22Rv1 (cell line): ENCODE measurements around the gene LMNB1.
"Not testable (repeated sequence)": the region's sequence is repeated elsewhere in the genome, so short reads cannot be mapped to it uniquely, and the experiment has no call there.

ENCODE experiments used
- ZFX ChIP-seq: fragments of 450-650 bp; IDR thresholded peaks from 2 replicates; pipeline ENCODE4 v1.6.1; 2017; ENCODE audit warnings: antibody characterized with exemption, borderline replicate concordance
- TF ChIP-seq, protein P1 (sequence below): fragments of 450-650 bp; IDR thresholded peaks from 2 replicates; pipeline ENCODE4 v1.5.1; 2017; ENCODE audit warnings: mild to moderate bottlenecking

DNA sequence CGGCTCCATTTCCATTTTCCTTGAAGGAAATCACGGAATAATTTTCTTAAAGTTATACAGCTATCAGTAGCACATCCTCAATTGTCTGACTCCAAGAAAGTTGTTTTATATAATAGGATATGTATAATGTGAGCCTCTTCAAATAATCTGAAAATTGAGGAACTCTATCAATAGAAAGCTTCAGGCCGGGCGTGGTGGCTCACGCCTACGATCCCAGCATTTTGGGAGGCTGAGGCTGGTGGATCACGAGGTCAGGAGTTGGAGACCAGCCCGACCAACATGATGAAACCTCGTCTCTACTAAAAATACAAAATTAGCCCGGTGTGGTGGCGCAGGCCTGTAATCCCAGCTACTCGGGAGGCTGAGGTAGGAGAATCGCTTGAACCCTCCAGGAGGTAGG lies 3.4 kb upstream of the LMNB1 start:
- TF ChIP-seq, protein P1, sequence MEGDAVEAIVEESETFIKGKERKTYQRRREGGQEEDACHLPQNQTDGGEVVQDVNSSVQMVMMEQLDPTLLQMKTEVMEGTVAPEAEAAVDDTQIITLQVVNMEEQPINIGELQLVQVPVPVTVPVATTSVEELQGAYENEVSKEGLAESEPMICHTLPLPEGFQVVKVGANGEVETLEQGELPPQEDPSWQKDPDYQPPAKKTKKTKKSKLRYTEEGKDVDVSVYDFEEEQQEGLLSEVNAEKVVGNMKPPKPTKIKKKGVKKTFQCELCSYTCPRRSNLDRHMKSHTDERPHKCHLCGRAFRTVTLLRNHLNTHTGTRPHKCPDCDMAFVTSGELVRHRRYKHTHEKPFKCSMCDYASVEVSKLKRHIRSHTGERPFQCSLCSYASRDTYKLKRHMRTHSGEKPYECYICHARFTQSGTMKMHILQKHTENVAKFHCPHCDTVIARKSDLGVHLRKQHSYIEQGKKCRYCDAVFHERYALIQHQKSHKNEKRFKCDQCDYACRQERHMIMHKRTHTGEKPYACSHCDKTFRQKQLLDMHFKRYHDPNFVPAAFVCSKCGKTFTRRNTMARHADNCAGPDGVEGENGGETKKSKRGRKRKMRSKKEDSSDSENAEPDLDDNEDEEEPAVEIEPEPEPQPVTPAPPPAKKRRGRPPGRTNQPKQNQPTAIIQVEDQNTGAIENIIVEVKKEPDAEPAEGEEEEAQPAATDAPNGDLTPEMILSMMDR, result not testable (repeated sequence)
- TF ChIP-seq ZFX, result not testable (repeated sequence)
